ENCODE results near the gene EXT2. TPM values are rescaled to one million over a fixed set of nuclear protein-coding genes. Genes with fewer than 3 reads are reported as not detected.
A peak's percentile ranks its signal among the peaks of the same experiment; 100 is the strongest.

The EXT2 gene
- total RNA-seq, 4 donors from 2014 or later = 56.9 to 152 (median 128) TPM

- DNase-seq = no peak
- no peak for TF ChIP-seq CTCF (IDR thresholded peaks at IDR 0.05)
- TF ChIP-seq POLR2A (IDR thresholded peaks at IDR 0.05) = no peak
- no peaks in the 10 kb centered on the region for H3K4me1 ChIP-seq
- H3K27me3 ChIP-seq = no peaks in the 10 kb centered on the region
- no peaks in the 10 kb centered on the region for H3K36me3 ChIP-seq
- no peak overlapping the region for H3K27ac ChIP-seq
- H3K9me3 ChIP-seq = no peaks in the 10 kb centered on the region
- no peak overlapping the region for H3K4me3 ChIP-seq
Measured at GRCh38 chr11:44051171-44051570, 44.3 kb upstream of the EXT2 start.

GRCh38 chr11:44057340-44057739 is 38.1 kb upstream of the EXT2 start:
- no peaks in the 10 kb centered on the region for H3K36me3 ChIP-seq
- no peak overlapping the region for H3K27ac ChIP-seq
- no peak for DNase-seq
- H3K9me3 ChIP-seq = no peaks in the 10 kb centered on the region
- H3K4me1 ChIP-seq = no peaks in the 10 kb centered on the region
- TF ChIP-seq POLR2A (IDR thresholded peaks at IDR 0.05) (no peak), CTCF (IDR thresholded peaks at IDR 0.05) (no peak)
- no peaks in the 10 kb centered on the region for H3K27me3 ChIP-seq
- H3K4me3 ChIP-seq = no peak overlapping the region

GRCh38 chr11:44058275-44058674 is 37.2 kb upstream of the EXT2 start:
- Histone ChIP-seq H3K9me3 (no peaks in the 10 kb centered on the region), H3K4me3 (no peak overlapping the region), H3K36me3 (no peaks in the 10 kb centered on the region), H3K4me1 (no peaks in the 10 kb centered on the region), H3K27ac (no peak overlapping the region), H3K27me3 (no peaks in the 10 kb centered on the region)
- DNase-seq = no peak
- TF ChIP-seq CTCF (IDR thresholded peaks at IDR 0.05) = no peak
- no peak for TF ChIP-seq POLR2A (IDR thresholded peaks at IDR 0.05)

- Histone ChIP-seq H3K4me3 (peak overlapping the region in 1 of 4 donors; percentile 69), H3K4me1 (peaks cover 0 to 13% (median 2%) of the 10 kb centered on the region in 4 donors), H3K27me3 (no peaks in the 10 kb centered on the region), H3K9me3 (no peaks in the 10 kb centered on the region), H3K27ac (peak overlapping the region; percentile 79 to 92 (median 85)), H3K36me3 (no peaks in the 10 kb centered on the region)
- DNase-seq = no peak
- TF ChIP-seq POLR2A (IDR thresholded peaks at IDR 0.05) (no peak), CTCF (IDR thresholded peaks at IDR 0.05) (no peak)
Measured at GRCh38 chr11:44065161-44065661, 30.3 kb upstream of the EXT2 start.

- peak; percentile 96 to 98 (median 97) for DNase-seq
- no peaks in the 10 kb centered on the region for H3K9me3 ChIP-seq
- peaks cover 0 to 13% (median 2%) of the 10 kb centered on the region in 4 donors for H3K4me1 ChIP-seq
- H3K36me3 ChIP-seq = no peaks in the 10 kb centered on the region
- peak; percentile 34 to 58 for TF ChIP-seq POLR2A (IDR thresholded peaks at IDR 0.05)
- peak; percentile 29 to 91 (median 88) for TF ChIP-seq CTCF (IDR thresholded peaks at IDR 0.05)
- H3K4me3 ChIP-seq = peak within 1 kb of the TSS; percentile 67 to 72 (median 70)
- peak within 1 kb of the TSS; percentile 79 to 92 (median 85) for H3K27ac ChIP-seq
- H3K27me3 ChIP-seq = no peaks in the 10 kb centered on the region
Measured at GRCh38 chr11:44065841-44066731, 29.4 kb upstream of the EXT2 start, which contains the start of gene ACCS. TSS of gene ACCS (plus strand) at chr11:44066270. CDS start at chr11:44067628, 1,358 bp downstream.
